NCI-H82 (cell line): ENCODE data around the gene GABPB2.
"Not testable (repeated sequence)": the region's sequence is repeated elsewhere in the genome, so short reads cannot be mapped to it uniquely, and the experiment has no call there.

ENCODE experiments used
- DNase-seq: peaks from one replicate; lab custom pipeline; 2025; lab: John Stamatoyannopoulos, UW

Gene GABPB2

GRCh38 chr1:151060007-151060656, 10.4 kb upstream of the GABPB2 start, which contains the start of gene MLLT11:
TSS of gene MLLT11 (plus strand) at chr1:151060397. CDS start at chr1:151067225, 6,828 bp downstream.
- DNase-seq, result peak; percentile 99

- peak; percentile 77 for DNase-seq
These were observed 9.7 kb upstream of the GABPB2 start for GRCh38 chr1:151060657-151061421.

- no peak for DNase-seq
These were observed 8.9 kb upstream of the GABPB2 start for GRCh38 chr1:151061704-151062103.

- peak; percentile 27 for DNase-seq
These were observed 7.7 kb upstream of the GABPB2 start for GRCh38 chr1:151062741-151063371.

- DNase-seq, result no peak
These were observed 5.4 kb upstream of the GABPB2 start for GRCh38 chr1:151065089-151065645.

- DNase-seq, result no peak
These were observed 3.4 kb upstream of the GABPB2 start for GRCh38 chr1:151067185-151067584.

GRCh38 chr1:151069103-151069486, 1.5 kb upstream of the GABPB2 start:
- no peak for DNase-seq

- peak; percentile 25 for DNase-seq
These were observed 1.7 kb downstream of the GABPB2 start for GRCh38 chr1:151072224-151072623.

- no peak for DNase-seq
These were observed 15.5 kb downstream of the GABPB2 start for GRCh38 chr1:151085953-151086559.

GRCh38 chr1:151097426-151097825, 26.9 kb downstream of the GABPB2 start:
- not testable (repeated sequence) for DNase-seq

GRCh38 chr1:151098126-151098525, 27.6 kb downstream of the GABPB2 start:
- DNase-seq, result no peak

- no peak for DNase-seq
These were observed 34.1 kb downstream of the GABPB2 start for GRCh38 chr1:151104630-151105029.

- no peak for DNase-seq
These were observed 36.3 kb downstream of the GABPB2 start for GRCh38 chr1:151106894-151107293.

GRCh38 chr1:151108331-151108730, 37.8 kb downstream of the GABPB2 start:
- DNase-seq, result no peak

- no peak for DNase-seq
These were observed 43.3 kb downstream of the GABPB2 start for GRCh38 chr1:151113877-151114276.

- no peak for DNase-seq
These were observed 54.3 kb downstream of the GABPB2 start for GRCh38 chr1:151124763-151125403.

GRCh38 chr1:151128800-151129199, 58.2 kb downstream of the GABPB2 start:
- DNase-seq, result no peak

GRCh38 chr1:151130987-151131586, 60.5 kb downstream of the GABPB2 start:
- peak; percentile 73 for DNase-seq

- DNase-seq, result no peak
These were observed 61.3 kb downstream of the GABPB2 start for GRCh38 chr1:151131701-151132334.

GRCh38 chr1:151132335-151133017, 61.9 kb downstream of the GABPB2 start:
- DNase-seq, result no peak
